ENCODE results near the gene IL2RG.
A peak's percentile ranks its signal among the peaks of the same experiment; 100 is the strongest.

- TF ChIP-seq CTCF (IDR thresholded peaks at IDR 0.05) (peak; percentile 33 to 52 (median 46)), POLR2A (IDR thresholded peaks at IDR 0.05) (no peak)
These were observed 13.1 kb downstream of the IL2RG start for GRCh38 chrX:71098302-71098701.
